HG03097 (cell line): Measurements from ENCODE around the gene PTPRU.
A peak's percentile ranks its signal among the peaks of the same experiment; 100 is the strongest.
"Not testable (repeated sequence)": the region's sequence is repeated elsewhere in the genome, so short reads cannot be mapped to it uniquely, and the experiment has no call there.

Experiments
- ATAC-seq: cut with Tn5 transposase; IDR thresholded peaks from one replicate; pipeline ENCODE4 v1.9.1; 2021; ENCODE audit not compliant: unreplicated experiment, low FRiP score

The PTPRU gene

GRCh38 chr1:29221296-29221695, 15.0 kb upstream of the PTPRU start:
- no peak for ATAC-seq

GRCh38 chr1:29222260-29222659, 14.1 kb upstream of the PTPRU start:
- not testable (repeated sequence) for ATAC-seq

- no peak for ATAC-seq
These were observed 13.6 kb upstream of the PTPRU start for GRCh38 chr1:29222686-29223085.

GRCh38 chr1:29223521-29223920, 12.8 kb upstream of the PTPRU start:
- no peak for ATAC-seq

- ATAC-seq, result no peak
These were observed 11.9 kb upstream of the PTPRU start for GRCh38 chr1:29224356-29224837.

- no peak for ATAC-seq
These were observed 11.0 kb upstream of the PTPRU start for GRCh38 chr1:29225361-29225760.

- ATAC-seq, result no peak
These were observed 8.8 kb upstream of the PTPRU start for GRCh38 chr1:29227511-29227910.

GRCh38 chr1:29230204-29230552, 6.1 kb upstream of the PTPRU start:
- no peak for ATAC-seq

- peak; percentile 82 for ATAC-seq
These were observed 5.6 kb upstream of the PTPRU start, which contains the start of gene MECR for GRCh38 chr1:29230553-29231378. TSS of gene MECR (minus strand) at chr1:29230934. CDS start at chr1:29230906, 28 bp downstream.

- ATAC-seq, result no peak
These were observed 3.9 kb upstream of the PTPRU start for GRCh38 chr1:29232387-29232786.

- ATAC-seq, result no peak
These were observed 2.6 kb upstream of the PTPRU start for GRCh38 chr1:29233693-29234092.

GRCh38 chr1:29234471-29234870, 1.9 kb upstream of the PTPRU start:
- no peak for ATAC-seq

GRCh38 chr1:29234881-29235280, 1.4 kb upstream of the PTPRU start:
- ATAC-seq, result not testable (repeated sequence)

- no peak for ATAC-seq
These were observed 398 bp downstream of the PTPRU start for GRCh38 chr1:29236712-29237128.

GRCh38 chr1:29237129-29237821, 953 bp downstream of the PTPRU start:
- no peak for ATAC-seq

GRCh38 chr1:29237852-29238619, 1.7 kb downstream of the PTPRU start:
- ATAC-seq, result no peak

- no peak for ATAC-seq
These were observed 2.3 kb downstream of the PTPRU start for GRCh38 chr1:29238620-29239002.

- ATAC-seq, result no peak
These were observed 2.8 kb downstream of the PTPRU start for GRCh38 chr1:29239142-29239541.

- ATAC-seq, result no peak
These were observed 4.1 kb downstream of the PTPRU start for GRCh38 chr1:29240400-29240837.

GRCh38 chr1:29240986-29241385, 4.7 kb downstream of the PTPRU start:
- ATAC-seq, result no peak
